ENCODE measurements around the gene DDB1.
"Not testable (repeated sequence)": the region's sequence is repeated elsewhere in the genome, so short reads cannot be mapped to it uniquely, and the experiment has no call there.

DDB1 gene

GRCh38 chr11:61270354-61271076 is 62.4 kb downstream of the DDB1 start:
- no peak for DNase-seq (ENCODE audit: low read depth in 2 of 2)

DNA sequence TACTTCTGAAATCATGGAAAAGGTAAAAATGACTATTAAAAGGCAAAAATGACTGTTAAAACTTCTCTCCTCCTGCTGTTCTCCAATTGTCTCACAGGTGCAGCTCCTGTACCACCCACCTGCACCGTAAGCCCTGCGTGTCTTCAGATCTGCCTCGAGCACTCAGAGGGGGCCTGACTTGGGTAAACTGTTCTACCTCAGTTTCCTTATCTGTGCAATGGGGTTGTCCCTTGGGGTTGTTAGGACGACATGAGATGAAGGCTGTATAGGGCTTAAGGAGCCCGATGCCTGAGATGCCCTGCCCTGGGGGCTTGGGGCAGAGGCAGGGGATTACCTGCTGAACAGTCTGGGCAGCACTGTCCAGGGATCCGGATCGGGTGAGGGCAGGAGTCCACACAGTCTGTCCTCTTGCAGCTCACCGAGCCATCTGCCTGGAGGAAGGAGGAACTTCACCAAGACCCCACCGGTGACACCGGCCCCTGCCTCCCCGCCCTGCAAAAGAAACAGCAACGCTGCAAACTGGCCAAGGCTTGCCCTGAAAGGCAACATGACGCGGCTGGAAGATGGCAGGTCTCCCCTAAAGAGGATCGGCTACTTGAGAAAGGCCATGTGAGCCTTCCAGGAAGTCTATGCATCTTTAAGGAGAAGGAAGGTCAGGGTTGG is 64.2 kb downstream of the DDB1 start:
- DNase-seq (ENCODE audit: low read depth in 2 of 2): no peak

GRCh38 chr11:61267437-61267841 is 65.5 kb downstream of the DDB1 start:
- DNase-seq (ENCODE audit: low read depth in 2 of 2): no peak

GRCh38 chr11:61266602-61267001 is 66.3 kb downstream of the DDB1 start:
- DNase-seq (ENCODE audit: low read depth in 2 of 2): no peak

DNA sequence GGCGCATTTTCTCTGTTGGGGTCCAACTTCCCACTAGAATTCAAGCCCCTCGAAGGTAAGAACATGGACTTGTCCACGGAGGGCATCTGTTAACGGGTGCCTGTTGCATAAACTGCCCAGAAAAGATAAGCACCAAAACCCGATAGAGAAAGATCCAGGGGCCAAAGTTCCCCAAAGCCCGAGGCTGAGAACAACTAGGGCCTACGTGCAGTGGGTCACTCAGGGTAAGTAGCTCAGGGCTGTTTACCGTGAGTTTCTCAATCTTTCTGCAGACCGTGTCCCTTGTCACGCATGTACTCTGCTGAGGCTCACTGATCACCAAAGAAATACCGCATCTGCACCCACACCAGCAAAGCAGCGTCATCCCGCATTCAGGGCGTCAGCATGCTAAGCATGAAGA is 67.5 kb downstream of the DDB1 start:
- no peak for DNase-seq (ENCODE audit: low read depth in 2 of 2)

DNA sequence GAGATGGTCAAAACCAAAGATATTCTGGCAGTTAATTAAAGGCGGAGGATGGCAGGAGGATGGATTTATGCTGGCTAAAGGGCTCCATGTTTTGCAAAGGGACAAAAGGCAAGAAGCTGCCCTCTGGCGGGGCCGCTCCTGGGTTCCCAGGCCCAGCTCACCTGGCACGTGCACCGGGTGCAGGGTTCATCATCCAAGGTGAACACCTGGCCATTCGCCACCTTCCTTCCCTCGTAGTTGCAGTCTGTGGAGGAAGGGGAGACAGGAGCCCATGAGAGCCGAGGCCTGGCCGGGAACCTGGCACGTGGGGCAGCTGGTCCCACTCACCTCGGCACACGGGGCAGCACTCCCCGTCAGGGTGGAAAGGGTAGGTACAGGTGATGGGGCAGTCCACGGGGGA is 68.1 kb downstream of the DDB1 start:
- no peak for DNase-seq (ENCODE audit: low read depth in 2 of 2)

DNA sequence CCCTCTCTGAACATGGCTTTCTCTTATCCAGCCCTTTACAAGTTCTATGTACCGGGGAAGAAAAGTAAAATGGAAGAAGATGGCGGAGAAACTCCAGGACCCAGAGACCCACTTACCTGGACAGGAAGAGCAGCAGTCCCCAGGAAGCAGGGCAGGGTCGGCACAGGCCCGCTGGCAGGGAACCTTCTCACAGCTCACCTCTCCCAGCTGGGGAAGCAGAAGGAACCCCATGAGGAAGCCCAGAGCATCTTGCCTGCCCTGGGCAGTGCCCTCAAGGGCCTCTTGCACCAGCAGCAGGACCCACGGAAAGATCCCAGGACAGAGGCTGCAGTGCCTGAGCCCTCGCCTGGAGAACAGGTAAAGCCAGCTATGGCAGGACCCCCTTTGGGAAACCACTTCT is 68.5 kb downstream of the DDB1 start:
- DNase-seq (ENCODE audit: low read depth in 2 of 2): no peak

- no peak for DNase-seq (ENCODE audit: low read depth in 2 of 2)
Observed at GRCh38 chr11:61259363-61259762, 73.5 kb downstream of the DDB1 start.

- DNase-seq (ENCODE audit: low read depth in 2 of 2): no peak
Observed at GRCh38 chr11:61258546-61258945, 74.4 kb downstream of the DDB1 start.

GRCh38 chr11:61256710-61257482 is 76.0 kb downstream of the DDB1 start:
- no peak for DNase-seq (ENCODE audit: low read depth in 2 of 2)

GRCh38 chr11:61254403-61255025 is 78.4 kb downstream of the DDB1 start:
- DNase-seq (ENCODE audit: low read depth in 2 of 2): peak; percentile 7 to 8

DNA sequence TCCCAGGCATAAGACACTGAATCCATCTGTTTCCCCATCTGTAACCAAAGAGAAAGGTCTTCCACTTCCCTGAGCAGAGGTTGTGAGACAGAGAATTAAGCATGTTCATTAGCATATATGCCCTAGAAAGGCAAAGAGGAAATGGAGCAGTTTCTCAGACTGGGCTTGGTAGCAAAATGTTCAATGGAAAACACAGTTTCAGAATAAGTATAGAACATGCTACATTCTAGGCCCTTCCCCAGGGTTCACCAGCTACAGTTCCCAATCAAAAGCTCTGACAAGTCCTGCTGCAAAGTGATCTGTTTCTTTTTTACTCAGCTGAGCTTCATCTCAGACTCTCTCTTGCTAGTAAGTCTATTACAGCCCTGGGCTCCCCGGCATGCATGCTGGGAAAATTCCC is 80.6 kb downstream of the DDB1 start:
- not testable (repeated sequence) for DNase-seq (ENCODE audit: low read depth in 2 of 2)

DNA sequence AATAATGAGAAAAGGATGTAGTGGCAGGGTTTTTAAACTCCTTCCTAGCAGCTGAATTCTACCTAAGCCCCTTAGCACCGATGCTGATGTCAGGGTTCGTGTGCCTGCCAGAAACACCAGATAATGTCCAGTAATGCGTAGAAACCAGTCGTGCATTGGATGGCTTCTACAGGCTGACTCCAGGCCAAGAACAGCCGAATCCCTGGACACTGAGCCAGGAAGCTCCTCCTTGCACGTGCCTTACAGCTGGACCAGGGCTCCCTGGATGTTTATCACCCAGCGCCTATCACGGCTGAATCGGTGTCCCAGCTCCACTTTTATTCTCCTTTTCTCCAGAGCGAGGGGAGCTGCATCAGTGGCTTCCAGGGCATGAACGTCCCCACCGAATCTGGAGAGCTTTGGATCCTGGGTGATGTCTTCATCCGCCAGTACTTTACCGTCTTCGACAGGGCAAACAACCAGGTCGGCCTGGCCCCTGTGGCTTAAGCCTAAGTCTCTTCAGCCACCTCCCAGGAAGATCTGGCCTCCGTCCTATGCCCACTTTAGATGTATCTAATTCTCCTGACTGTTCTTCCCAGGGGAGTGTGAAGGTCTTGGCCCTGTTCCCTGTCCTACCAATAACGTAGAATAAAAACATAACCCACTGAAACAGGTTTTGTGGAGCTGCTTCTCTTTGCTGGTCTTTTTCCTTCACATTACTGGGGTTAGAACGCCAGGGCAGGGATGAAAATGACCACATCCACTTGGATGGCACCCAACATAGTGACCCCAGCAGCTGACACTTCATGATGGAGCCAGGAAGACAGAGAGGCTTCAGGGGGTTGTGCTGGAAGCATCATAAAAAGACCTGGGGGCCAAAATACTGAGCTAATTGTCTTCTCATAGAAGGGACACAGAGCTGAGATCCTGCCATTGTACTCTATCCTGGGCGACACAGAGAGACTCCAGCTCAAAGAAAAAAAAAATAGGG is 81.8 kb downstream of the DDB1 start:
- not testable (repeated sequence) for DNase-seq (ENCODE audit: low read depth in 2 of 2)

All from fibroblast of skin of left quadriceps (primary cell).